ENCODE data around the gene OR2L8.
A peak's percentile ranks its signal among the peaks of the same experiment; 100 is the strongest.

The OR2L8 gene, protein sequence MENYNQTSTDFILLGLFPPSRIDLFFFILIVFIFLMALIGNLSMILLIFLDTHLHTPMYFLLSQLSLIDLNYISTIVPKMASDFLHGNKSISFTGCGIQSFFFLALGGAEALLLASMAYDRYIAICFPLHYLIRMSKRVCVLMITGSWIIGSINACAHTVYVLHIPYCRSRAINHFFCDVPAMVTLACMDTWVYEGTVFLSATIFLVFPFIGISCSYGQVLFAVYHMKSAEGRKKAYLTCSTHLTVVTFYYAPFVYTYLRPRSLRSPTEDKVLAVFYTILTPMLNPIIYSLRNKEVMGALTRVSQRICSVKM

DNA sequence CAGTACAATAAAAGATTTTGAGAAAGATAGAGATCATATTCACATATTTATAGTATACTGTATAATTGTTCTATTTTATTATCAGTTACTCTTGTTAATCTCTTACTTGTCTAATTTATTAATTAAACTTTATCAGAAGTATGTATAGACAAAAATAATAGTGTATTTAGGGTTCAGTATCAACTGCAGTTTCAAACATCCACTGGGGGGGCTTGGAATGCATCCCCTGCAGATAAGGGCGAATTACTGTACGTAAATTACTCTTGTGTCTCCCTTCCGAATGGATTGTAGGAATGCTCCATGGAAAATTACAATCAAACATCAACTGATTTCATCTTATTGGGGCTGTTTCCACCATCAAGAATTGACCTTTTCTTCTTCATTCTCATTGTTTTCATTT lies at the start of gene OR2L8:
Gene OR2L8 (plus strand): TSS at position 301 of the 400 bp plus-strand sequence. CDS start 0 bp downstream, at position 301.
- FAIRE-seq = no peak

DNA sequence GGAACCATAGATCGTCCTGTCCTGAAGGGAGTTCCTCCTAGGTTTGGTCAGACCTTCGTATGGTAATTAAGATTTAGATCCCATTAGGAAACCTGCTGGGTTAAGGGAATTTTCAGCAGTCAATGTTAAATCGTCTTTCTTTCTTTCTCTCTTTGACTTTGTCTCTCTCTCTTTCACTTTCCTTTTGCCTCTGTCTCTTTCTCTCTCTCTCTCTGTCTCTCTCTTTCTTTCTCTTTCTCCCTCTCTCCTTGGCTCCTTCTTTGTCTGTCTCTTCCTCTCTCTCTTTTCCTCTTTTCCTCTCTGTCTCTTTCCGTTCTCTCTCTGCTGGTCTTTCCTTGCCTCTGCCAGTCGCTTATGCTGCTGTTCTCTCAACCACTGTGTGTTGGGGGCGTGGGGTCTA lies 44.5 kb upstream of the OR2L8 start:
- no peak for FAIRE-seq

- FAIRE-seq = no peak
Observed at GRCh38 chr1:247905181-247905580, 43.5 kb upstream of the OR2L8 start.

DNA sequence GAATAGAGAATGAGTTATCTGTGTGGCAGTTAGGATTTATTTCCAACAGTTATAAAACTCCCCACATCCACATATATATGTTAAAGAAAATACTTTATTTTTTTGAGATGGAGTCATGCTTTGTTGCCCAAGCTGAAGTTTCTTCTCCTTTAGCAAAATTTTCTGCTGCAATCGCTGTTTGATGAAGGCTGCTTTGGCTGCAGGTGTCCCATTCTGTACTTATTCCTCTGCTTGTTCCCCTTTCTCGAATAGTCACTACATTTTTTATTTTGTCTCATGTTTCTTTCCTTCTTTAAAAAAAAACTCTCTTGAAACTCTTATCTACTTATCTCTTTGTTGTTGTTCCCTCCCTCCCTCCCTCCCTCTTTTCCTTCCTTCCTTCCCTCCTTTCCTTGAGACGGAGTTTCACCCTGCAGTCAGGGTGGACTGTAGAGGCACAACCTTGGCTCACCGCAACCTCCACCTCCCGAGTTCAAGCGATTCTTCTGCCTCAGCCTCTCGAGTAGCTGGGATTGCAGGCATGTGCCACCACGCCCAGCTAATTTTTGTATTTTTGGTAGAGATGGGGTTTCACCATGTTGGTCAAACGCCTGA lies 42.7 kb upstream of the OR2L8 start:
- no peak for FAIRE-seq

- peak; percentile 99 for FAIRE-seq
Observed at GRCh38 chr1:247906504-247907047, 42.1 kb upstream of the OR2L8 start.

DNA sequence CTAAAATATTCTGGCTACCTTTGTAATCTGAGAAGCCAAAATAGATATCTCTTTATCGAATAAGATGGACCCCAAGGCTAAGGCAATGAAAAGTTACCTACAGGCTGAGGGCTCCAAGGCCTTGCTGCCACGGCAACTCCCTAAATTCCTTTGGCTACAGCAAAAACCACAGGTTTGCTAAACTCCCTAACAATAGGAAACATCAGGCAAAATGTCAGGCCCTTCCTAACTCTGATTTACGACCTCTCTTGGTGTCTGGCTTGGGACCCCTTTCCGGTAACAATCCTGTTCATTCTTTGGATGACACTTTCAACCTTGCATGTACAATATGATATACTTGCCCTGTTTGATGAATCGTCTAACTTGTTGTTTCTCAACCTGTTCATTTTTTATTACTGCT lies 39.9 kb upstream of the OR2L8 start:
- FAIRE-seq = no peak

GRCh38 chr1:247913786-247914185 lies 34.9 kb upstream of the OR2L8 start:
- no peak for FAIRE-seq

- no peak for FAIRE-seq
Observed at GRCh38 chr1:247914941-247915662, 33.6 kb upstream of the OR2L8 start.

GRCh38 chr1:247919952-247920351 lies 28.7 kb upstream of the OR2L8 start, which contains the start of gene OR2T8:
Gene OR2T8, plus strand, starts transcription at chr1:247920252. Its CDS starts 766 bp downstream, at chr1:247921018.
- no peak for FAIRE-seq

DNA sequence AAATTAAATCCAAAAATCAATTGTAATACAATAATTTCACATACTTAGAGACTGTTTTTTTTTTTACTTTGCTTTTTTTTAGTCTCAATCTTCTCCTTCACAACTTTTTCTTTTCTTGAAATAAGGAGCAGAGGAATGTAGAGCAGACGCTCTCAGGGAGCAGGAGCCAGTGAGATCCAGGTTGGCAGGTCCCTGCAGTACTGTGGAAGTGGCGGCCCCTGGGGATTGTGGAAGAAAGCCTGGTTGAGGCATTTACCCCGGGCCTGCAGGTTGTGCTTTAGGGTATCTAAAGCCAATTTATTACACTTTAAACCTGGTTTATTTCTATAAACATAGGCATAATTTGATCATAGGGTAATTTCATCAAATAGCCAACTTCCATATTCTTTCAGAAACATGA lies 24.7 kb upstream of the OR2L8 start:
- no peak for FAIRE-seq

- FAIRE-seq = no peak
Observed at GRCh38 chr1:247924868-247925267, 23.8 kb upstream of the OR2L8 start, which contains the start of gene OR2AJ1. Gene OR2AJ1, plus strand, starts transcription at chr1:247924889. Its CDS starts 8,880 bp downstream, at chr1:247933769.

GRCh38 chr1:247933989-247934388 lies 14.7 kb upstream of the OR2L8 start:
- no peak for FAIRE-seq

- no peak for FAIRE-seq
Observed at GRCh38 chr1:247935781-247936180, 12.9 kb upstream of the OR2L8 start.

- FAIRE-seq = no peak
Observed at GRCh38 chr1:247936415-247936814, 12.2 kb upstream of the OR2L8 start.

DNA sequence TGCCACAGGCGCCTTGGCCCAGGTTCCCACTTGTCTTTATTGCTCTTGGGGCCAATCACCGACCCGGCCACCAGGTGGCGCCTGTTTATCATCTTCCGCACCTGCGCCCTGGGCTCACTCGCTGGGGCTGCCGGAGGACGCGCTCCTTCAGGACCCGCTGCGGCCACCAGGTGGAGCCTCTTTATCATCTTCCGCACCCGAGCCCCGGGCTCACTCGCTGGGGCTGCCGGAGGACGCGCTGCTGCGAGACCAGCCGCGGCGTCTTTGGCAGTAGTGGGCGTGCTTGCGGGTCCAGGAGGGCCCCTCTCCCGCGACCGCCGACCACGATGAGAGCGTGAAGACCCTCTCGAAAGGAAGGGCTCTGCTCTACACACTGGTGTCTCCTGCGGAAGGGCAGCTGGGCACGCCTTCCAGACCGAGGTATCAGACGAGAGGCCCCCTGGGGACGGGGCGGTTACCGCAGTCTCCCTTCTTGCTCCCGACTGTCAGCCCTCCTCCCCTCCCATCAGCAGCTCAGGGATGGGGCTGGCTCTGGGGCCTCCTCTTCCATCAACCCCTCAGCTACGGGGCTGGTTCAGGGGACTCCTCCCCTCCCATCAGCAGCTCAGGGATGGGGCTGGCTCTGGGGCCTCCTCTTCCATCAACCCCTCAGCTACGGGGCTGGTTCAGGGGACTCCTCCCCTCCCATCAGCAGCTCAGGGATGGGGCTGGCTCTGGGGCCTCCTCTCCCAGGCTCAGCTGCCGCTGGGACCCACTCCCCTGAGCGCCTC lies 11.5 kb upstream of the OR2L8 start:
- peak; percentile 97 for FAIRE-seq

DNA sequence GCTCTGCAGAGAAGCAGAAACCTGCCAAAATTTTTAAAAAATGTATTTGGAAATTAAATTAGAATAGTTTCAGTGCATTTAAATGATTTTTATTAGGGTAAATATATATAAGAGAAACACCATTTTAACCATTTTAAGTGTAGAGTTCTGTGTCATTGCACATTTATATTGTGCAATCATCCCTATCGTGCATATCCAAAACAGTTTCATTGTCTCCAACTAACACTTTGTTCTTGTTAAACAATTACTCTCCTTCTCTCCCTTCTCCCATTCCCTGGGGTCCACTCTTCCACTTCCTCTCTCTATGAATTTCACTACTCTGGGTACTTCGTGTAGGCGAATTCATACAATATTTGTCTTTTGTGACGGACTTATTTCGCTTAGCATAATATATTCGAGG lies 6.0 kb upstream of the OR2L8 start:
- FAIRE-seq = no peak

DNA sequence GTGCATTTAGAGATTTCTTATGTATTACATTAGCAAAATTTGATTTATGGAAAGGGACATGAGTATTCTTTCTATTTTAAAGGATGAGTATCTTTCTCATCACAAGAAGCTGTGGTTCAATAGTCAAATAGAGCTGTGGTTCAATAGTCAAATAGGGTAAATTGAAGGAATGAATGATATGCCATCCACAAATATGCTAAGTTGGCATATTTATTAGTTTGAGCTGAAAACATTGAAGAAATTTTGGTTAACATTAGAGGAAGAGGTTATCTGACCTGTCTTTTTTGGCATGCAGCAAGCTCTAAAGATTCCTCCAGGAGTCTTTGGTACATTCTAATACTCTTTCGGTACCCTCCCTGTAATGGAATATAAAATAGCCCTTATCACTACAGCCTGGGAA lies 4.8 kb downstream of the OR2L8 start:
- no peak for FAIRE-seq

DNA sequence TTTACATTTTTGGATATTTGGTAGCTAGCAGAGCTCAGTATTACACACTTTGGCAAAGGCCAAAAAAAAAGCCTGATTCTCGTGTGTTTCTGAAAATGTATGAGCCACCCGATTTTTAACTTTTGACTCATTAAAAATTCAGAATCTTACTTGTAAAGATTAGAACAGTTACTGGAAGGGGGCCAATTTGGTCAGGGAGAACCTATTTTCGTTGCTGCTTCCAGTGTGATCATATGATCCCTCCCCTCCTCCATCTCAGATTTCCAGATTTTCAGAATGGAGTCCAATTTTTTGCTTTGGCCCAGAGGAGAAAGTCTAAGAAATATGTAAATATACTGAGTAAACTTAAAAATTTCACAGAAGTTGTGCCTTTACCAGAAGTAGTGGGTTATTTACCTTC lies 13.1 kb downstream of the OR2L8 start:
- FAIRE-seq = no peak

DNA sequence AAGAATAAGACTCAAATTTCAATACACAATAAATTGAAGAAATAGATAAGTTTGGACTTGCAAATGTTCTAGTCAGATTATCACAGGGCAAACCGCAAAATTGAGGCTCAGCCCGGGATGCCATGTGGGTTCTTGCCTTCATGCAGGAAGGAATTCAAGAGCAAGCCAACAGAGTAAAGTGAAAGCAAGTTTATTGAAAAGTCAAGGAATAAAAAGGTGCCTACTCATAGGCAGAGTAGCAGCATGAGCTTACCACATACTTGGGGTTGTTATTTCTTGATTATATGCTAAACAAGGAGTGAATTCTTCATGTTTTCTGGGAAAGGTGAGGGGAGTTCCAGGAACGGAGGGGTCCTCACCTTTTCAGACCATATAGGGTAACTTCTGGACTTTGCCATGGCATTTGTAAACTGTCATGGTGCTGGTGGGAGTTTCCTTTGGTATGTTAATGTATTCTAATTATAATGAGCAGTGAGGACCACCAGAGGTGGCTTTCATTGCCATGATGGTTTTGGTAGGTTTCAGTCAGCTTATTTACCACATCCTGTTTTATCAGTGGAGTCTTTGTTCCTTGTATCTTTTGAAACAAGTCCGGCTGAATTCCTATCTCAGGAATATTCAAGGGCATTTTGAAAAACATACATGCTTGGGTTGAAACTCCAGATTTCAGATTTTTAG lies 14.4 kb downstream of the OR2L8 start:
- no peak for FAIRE-seq

- FAIRE-seq = peak; percentile 96
Observed at GRCh38 chr1:247964933-247965332, 16.3 kb downstream of the OR2L8 start, which contains the start of gene OR2AK2. Gene OR2AK2, plus strand, starts transcription at chr1:247965233. Its CDS starts 144 bp downstream, at chr1:247965377.

DNA sequence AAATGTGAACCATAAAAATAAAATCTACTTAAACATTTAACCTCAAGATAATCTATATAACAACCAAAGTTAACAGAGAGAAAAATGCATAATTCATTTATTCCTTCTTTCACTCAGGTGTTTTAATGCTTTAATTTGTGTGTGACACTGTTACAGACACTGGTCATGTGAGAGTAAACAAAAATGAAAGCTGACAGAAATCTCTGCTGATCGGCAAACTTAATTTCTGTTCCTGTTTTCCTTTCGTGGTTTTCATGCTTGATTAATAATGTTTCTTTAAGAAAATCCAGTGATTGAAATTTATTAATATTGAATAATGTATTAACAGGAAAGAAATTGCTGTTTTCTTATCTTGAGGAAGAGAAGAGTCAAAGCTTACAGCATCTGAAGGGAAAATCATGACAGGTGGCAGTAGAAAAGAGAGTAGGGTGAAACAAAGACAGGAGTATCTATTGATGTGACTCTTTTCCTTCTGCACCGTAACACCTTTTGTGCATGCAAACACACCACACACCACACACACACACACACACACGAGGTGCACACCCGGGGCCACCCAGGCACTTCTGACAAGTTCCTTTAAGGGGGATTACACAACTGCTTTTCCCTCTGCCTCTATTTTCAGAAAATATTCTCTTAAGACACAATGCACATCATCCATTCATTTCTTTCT lies 18.0 kb downstream of the OR2L8 start:
- no peak for FAIRE-seq

Measured in A204.1 (cell line).